Measurements from ENCODE around the gene MARCHF3. TPM values are rescaled to one million over a fixed set of nuclear protein-coding genes. Genes with fewer than 3 reads are reported as not detected.

MARCHF3 gene
- total and polyA plus RNA-seq, 2 of the 13 experiments (the other 11 are each of a cell fraction or from before 2014, with no cell fraction given): 4.8 to 11.9 TPM

DNA sequence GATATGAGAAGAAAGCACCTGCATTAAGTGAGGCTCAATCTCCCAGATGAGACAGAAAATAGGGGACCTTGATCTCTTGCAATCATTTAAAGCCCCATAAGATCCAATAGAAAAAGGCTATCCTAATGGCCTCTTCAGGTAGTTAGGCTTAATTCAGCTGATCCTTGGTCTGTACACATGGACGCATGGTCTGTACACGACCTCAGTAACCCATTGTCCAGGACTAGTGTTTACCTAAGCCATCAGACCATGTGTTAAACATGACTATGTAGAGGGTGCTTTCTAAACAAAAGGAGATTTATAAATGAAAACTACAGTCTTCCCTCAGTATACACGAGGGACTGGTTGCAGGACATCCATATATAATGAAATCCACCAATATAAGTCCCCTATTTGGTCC lies 7.5 kb downstream of the MARCHF3 start (continued):
- TF ChIP-seq, protein P1, sequence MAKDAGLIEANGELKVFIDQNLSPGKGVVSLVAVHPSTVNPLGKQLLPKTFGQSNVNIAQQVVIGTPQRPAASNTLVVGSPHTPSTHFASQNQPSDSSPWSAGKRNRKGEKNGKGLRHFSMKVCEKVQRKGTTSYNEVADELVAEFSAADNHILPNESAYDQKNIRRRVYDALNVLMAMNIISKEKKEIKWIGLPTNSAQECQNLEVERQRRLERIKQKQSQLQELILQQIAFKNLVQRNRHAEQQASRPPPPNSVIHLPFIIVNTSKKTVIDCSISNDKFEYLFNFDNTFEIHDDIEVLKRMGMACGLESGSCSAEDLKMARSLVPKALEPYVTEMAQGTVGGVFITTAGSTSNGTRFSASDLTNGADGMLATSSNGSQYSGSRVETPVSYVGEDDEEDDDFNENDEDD (CRISPR knock-in tag; IDR thresholded peaks at IDR 0.05; ENCODE audit: borderline replicate concordance): peak; percentile 44; the same call in 1 of the 2 replicates
- TF ChIP-seq, protein P2, sequence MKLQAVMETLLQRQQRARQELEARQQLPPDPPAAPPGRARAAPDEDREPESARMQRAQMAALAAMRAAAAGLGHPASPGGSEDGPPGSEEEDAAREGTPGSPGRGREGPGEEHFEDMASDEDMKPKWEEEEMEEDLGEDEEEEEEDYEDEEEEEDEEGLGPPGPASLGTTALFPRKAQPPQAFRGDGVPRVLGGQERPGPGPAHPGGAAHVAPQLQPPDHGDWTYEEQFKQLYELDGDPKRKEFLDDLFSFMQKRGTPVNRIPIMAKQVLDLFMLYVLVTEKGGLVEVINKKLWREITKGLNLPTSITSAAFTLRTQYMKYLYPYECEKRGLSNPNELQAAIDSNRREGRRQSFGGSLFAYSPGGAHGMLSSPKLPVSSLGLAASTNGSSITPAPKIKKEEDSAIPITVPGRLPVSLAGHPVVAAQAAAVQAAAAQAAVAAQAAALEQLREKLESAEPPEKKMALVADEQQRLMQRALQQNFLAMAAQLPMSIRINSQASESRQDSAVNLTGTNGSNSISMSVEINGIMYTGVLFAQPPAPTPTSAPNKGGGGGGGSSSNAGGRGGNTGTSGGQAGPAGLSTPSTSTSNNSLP (IDR thresholded peaks at IDR 0.05; ENCODE audit: low read depth, low read length): peak; percentile 11; the same call in 1 of the 2 replicates
- TF ChIP-seq, protein P3, sequence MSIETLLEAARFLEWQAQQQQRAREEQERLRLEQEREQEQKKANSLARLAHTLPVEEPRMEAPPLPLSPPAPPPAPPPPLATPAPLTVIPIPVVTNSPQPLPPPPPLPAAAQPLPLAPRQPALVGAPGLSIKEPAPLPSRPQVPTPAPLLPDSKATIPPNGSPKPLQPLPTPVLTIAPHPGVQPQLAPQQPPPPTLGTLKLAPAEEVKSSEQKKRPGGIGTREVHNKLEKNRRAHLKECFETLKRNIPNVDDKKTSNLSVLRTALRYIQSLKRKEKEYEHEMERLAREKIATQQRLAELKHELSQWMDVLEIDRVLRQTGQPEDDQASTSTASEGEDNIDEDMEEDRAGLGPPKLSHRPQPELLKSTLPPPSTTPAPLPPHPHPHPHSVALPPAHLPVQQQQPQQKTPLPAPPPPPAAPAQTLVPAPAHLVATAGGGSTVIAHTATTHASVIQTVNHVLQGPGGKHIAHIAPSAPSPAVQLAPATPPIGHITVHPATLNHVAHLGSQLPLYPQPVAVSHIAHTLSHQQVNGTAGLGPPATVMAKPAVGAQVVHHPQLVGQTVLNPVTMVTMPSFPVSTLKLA (IDR thresholded peaks at IDR 0.05): peak; percentile 84
- TF ChIP-seq KLF12 (CRISPR knock-in tag; IDR thresholded peaks at IDR 0.05; ENCODE audit: borderline replicate concordance): no peak
- no peak for TF ChIP-seq ZFAT (CRISPR knock-in tag; conservative IDR thresholded peaks at IDR 0.05)
- TF ChIP-seq, protein P4, sequence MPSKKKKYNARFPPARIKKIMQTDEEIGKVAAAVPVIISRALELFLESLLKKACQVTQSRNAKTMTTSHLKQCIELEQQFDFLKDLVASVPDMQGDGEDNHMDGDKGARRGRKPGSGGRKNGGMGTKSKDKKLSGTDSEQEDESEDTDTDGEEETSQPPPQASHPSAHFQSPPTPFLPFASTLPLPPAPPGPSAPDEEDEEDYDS (CRISPR knock-in tag; IDR thresholded peaks at IDR 0.05): no peak
- no peak for TF ChIP-seq FOXP1 (IDR thresholded peaks at IDR 0.05)
- peak; percentile 81; the same call in 1 of the 2 replicates for TF ChIP-seq FOXP1 (CRISPR knock-in tag; IDR thresholded peaks at IDR 0.05)
- TF ChIP-seq ZNF33B (CRISPR knock-in tag; IDR thresholded peaks at IDR 0.05): no peak
- TF ChIP-seq POLR2AphosphoS5 (IDR thresholded peaks at IDR 0.05; ENCODE audit: low read depth, low read length): no peak
- no peak for TF ChIP-seq SIN3A (IDR thresholded peaks at IDR 0.05; ENCODE audit: borderline replicate concordance, low read depth, low read length)
- no peak for TF ChIP-seq ZNF44 (CRISPR knock-in tag; IDR thresholded peaks at IDR 0.05)
- TF ChIP-seq, protein P5, sequence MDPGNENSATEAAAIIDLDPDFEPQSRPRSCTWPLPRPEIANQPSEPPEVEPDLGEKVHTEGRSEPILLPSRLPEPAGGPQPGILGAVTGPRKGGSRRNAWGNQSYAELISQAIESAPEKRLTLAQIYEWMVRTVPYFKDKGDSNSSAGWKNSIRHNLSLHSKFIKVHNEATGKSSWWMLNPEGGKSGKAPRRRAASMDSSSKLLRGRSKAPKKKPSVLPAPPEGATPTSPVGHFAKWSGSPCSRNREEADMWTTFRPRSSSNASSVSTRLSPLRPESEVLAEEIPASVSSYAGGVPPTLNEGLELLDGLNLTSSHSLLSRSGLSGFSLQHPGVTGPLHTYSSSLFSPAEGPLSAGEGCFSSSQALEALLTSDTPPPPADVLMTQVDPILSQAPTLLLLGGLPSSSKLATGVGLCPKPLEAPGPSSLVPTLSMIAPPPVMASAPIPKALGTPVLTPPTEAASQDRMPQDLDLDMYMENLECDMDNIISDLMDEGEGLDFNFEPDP (CRISPR knock-in tag; conservative IDR thresholded peaks at IDR 0.05): no peak
- TF ChIP-seq SIX4 (CRISPR knock-in tag; IDR thresholded peaks at IDR 0.05): no peak
- TF ChIP-seq ZNF20 (CRISPR knock-in tag; IDR thresholded peaks at IDR 0.05): no peak
- TF ChIP-seq ZNF607 (CRISPR knock-in tag; IDR thresholded peaks at IDR 0.05; ENCODE audit: borderline replicate concordance): no peak
- TF ChIP-seq, protein P6, sequence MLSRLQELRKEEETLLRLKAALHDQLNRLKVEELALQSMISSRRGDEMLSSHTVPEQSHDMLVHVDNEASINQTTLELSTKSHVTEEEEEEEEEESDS (CRISPR knock-in tag; IDR thresholded peaks at IDR 0.05; ENCODE audit: borderline replicate concordance): no peak
- TF ChIP-seq RCOR2 (CRISPR knock-in tag; IDR thresholded peaks at IDR 0.05): peak; percentile 68
- no peak for TF ChIP-seq ZNF350 (CRISPR knock-in tag; IDR thresholded peaks at IDR 0.05; ENCODE audit: borderline replicate concordance, low read depth)
- TF ChIP-seq ZNF331 (CRISPR knock-in tag; IDR thresholded peaks at IDR 0.05): peak; percentile 47; the same call in 1 of the 2 replicates
- TF ChIP-seq ZBTB42 (CRISPR knock-in tag; IDR thresholded peaks at IDR 0.05): no peak
- TF ChIP-seq, protein P7, sequence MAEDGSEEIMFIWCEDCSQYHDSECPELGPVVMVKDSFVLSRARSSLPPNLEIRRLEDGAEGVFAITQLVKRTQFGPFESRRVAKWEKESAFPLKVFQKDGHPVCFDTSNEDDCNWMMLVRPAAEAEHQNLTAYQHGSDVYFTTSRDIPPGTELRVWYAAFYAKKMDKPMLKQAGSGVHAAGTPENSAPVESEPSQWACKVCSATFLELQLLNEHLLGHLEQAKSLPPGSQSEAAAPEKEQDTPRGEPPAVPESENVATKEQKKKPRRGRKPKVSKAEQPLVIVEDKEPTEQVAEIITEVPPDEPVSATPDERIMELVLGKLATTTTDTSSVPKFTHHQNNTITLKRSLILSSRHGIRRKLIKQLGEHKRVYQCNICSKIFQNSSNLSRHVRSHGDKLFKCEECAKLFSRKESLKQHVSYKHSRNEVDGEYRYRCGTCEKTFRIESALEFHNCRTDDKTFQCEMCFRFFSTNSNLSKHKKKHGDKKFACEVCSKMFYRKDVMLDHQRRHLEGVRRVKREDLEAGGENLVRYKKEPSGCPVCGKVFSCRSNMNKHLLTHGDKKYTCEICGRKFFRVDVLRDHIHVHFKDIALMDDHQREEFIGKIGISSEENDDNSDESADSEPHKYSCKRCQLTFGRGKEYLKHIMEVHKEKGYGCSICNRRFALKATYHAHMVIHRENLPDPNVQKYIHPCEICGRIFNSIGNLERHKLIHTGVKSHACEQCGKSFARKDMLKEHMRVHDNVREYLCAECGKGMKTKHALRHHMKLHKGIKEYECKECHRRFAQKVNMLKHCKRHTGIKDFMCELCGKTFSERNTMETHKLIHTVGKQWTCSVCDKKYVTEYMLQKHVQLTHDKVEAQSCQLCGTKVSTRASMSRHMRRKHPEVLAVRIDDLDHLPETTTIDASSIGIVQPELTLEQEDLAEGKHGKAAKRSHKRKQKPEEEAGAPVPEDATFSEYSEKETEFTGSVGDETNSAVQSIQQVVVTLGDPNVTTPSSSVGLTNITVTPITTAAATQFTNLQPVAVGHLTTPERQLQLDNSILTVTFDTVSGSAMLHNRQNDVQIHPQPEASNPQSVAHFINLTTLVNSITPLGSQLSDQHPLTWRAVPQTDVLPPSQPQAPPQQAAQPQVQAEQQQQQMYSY (CRISPR knock-in tag; IDR thresholded peaks at IDR 0.05): no peak
